ENCODE results near the gene FKBP1A.

FKBP1A gene

DNA sequence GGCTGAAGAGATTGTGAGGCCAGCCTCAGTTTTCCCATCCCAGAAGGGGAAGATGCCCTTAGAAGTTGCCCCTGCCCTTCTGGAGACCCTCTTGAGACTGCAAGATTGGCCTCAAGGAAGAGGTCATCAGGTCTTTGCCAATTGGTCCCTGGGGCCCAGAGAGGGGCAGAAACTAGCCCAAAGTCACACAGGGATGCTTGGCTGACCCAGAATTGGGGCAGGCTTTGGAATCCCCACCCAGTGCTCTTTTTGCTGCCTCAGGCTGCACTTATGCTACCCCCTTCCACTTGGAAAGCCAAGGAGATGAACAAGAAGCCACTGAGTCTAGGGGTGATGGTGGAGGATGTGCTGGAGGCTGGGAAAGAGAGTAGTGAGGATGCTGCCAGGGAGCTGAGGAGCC, 24.9 kb upstream of the FKBP1A start (continued):
- TF ChIP-seq CREB5 (CRISPR knock-in tag; IDR thresholded peaks at IDR 0.05; ENCODE audit: low read depth) (no peak), TCF4 (CRISPR knock-in tag; IDR thresholded peaks at IDR 0.05; ENCODE audit: borderline replicate concordance) (no peak)

DNA sequence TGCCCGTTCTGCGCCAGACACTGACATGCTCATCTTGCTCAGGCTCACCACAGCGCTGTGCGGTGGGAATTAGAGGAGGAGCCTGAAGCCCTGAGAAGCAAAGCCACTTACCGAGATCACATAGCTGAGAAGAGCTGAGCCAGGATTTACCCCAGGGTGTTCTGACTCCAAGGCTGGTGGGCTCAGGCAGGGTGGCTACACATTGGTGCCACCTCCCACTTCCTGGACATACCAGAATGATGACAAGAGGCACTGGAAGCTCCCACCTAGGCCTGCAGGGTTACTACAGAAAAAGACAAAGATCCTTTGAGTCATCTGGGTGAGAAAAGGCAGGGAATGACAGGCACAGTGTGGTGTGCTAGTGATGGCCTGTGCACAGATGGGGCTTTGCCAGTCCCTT, 24.4 kb upstream of the FKBP1A start:
- TF ChIP-seq POU6F1 (CRISPR knock-in tag; IDR thresholded peaks at IDR 0.05; ENCODE audit: borderline replicate concordance, low read depth) (no peak), ZNF8 (CRISPR knock-in tag; IDR thresholded peaks at IDR 0.05) (0 out of 2 replicates have a peak, but pooled peaks have one; percentile 5)
- ATAC-seq = peak; percentile 76

DNA sequence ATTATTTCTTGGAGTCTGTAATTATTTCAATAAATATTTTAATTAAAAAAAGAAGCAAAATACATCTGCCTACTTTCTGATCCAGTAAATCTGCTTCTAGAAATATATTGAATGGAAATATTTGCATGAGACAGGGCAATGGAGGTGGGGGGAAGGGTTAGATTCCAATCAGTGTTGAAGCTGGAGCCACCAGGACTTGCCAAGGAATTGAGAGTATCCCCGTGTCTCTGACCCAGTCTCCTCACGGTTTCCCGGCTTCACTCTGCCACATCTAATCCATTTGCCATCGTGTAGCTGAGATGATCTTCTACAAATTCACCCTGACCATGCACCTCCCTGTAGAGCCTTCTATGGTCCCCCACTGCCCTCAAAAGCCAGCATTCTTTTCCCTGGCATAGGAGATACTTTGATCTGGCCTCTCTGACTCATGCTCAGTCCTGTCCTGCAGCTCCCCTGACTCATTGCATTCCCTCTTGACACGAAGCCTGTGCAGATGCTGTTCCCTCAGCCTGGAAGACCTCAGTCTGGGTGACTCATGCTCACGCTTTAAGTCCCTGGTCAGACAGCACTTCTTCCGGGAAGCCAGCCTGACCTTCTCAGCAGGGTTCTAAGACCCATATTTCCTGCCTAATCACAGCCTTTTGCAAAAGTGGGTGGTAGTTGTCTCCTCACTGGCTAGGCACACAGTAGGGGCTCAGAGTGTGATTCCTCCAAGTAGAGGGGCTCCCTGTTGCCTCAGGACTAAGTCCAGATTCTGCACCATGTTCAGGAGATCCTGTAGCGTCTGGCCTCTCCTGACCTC, 23.0 kb upstream of the FKBP1A start:
- ATAC-seq = peak; percentile 91
- TF ChIP-seq ZNF565 (CRISPR knock-in tag; conservative IDR thresholded peaks at IDR 0.05; ENCODE audit: low read depth) (no peak), ZFP3 (CRISPR knock-in tag; IDR thresholded peaks at IDR 0.05) (peak; percentile 96), BACH2 (CRISPR knock-in tag; IDR thresholded peaks at IDR 0.05; ENCODE audit: borderline replicate concordance) (no peak), ZC3H10 (CRISPR knock-in tag; IDR thresholded peaks at IDR 0.05) (peak; percentile 73; the same call in 1 of the 2 replicates), POU6F1 (CRISPR knock-in tag; IDR thresholded peaks at IDR 0.05; ENCODE audit: borderline replicate concordance, low read depth) (peak; percentile 23; the same call in 1 of the 2 replicates), RARB (CRISPR knock-in tag; IDR thresholded peaks at IDR 0.05) (no peak), ARNTL (CRISPR knock-in tag; IDR thresholded peaks at IDR 0.05; ENCODE audit: borderline replicate concordance, low read depth) (no peak), OSR1 (CRISPR knock-in tag; IDR thresholded peaks at IDR 0.05) (peak; percentile 70; the same call in 1 of the 2 replicates), TOX (CRISPR knock-in tag; IDR thresholded peaks at IDR 0.05; ENCODE audit: borderline replicate concordance) (peak; percentile 90)

DNA sequence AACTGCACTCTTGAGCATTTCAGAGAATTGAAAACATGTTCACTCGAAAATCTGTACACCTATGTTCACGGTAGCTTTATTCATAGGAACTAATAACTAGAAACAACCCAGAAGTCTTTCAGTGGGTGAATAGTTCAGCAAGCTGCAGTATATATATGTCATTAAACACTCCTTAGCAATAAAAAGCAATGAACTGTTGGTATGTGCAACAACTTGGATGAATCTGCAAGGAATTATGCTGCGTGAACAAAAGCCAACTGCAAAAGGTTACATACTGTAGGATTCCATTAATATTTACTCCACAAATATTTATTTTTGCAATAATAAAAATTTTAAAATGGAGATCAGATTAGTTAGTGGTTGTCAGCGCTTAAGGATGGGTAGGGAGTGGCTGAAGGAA, 22.1 kb upstream of the FKBP1A start:
- peak; percentile 6; the same call in 1 of the 3 replicates for ATAC-seq

GRCh38 chr20:1405801-1406200, 12.9 kb upstream of the FKBP1A start:
- no peak for ATAC-seq
- TF ChIP-seq SNAI2 (CRISPR knock-in tag; IDR thresholded peaks at IDR 0.05) (no peak), ESRRG (CRISPR knock-in tag; IDR thresholded peaks at IDR 0.05) (no peak), ZFP30 (CRISPR knock-in tag; IDR thresholded peaks at IDR 0.05) (no peak), ZNF70 (CRISPR knock-in tag; IDR thresholded peaks at IDR 0.05) (no peak), CREB5 (CRISPR knock-in tag; IDR thresholded peaks at IDR 0.05; ENCODE audit: low read depth) (no peak), GLIS3 (CRISPR knock-in tag; IDR thresholded peaks at IDR 0.05) (no peak)
- TF ChIP-seq, protein P1, sequence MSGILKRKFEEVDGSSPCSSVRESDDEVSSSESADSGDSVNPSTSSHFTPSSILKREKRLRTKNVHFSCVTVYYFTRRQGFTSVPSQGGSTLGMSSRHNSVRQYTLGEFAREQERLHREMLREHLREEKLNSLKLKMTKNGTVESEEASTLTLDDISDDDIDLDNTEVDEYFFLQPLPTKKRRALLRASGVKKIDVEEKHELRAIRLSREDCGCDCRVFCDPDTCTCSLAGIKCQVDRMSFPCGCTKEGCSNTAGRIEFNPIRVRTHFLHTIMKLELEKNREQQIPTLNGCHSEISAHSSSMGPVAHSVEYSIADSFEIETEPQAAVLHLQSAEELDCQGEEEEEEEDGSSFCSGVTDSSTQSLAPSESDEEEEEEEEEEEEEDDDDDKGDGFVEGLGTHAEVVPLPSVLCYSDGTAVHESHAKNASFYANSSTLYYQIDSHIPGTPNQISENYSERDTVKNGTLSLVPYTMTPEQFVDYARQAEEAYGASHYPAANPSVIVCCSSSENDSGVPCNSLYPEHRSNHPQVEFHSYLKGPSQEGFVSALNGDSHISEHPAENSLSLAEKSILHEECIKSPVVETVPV (CRISPR knock-in tag; IDR thresholded peaks at IDR 0.05) = no peak
- TF ChIP-seq, protein P2, sequence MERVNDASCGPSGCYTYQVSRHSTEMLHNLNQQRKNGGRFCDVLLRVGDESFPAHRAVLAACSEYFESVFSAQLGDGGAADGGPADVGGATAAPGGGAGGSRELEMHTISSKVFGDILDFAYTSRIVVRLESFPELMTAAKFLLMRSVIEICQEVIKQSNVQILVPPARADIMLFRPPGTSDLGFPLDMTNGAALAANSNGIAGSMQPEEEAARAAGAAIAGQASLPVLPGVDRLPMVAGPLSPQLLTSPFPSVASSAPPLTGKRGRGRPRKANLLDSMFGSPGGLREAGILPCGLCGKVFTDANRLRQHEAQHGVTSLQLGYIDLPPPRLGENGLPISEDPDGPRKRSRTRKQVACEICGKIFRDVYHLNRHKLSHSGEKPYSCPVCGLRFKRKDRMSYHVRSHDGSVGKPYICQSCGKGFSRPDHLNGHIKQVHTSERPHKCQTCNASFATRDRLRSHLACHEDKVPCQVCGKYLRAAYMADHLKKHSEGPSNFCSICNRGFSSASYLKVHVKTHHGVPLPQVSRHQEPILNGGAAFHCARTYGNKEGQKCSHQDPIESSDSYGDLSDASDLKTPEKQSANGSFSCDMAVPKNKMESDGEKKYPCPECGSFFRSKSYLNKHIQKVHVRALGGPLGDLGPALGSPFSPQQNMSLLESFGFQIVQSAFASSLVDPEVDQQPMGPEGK (CRISPR knock-in tag; IDR thresholded peaks at IDR 0.05; ENCODE audit: borderline replicate concordance) = no peak

More for the DNA sequence above, 22.1 kb upstream of the FKBP1A start:
- TF ChIP-seq ZNF565 (CRISPR knock-in tag; conservative IDR thresholded peaks at IDR 0.05; ENCODE audit: low read depth) (no peak), CSDC2 (CRISPR knock-in tag; IDR thresholded peaks at IDR 0.05) (no peak), SNAI2 (CRISPR knock-in tag; IDR thresholded peaks at IDR 0.05) (no peak), RARB (CRISPR knock-in tag; IDR thresholded peaks at IDR 0.05) (no peak), ISL1 (CRISPR knock-in tag; IDR thresholded peaks at IDR 0.05) (no peak), ZFP3 (CRISPR knock-in tag; IDR thresholded peaks at IDR 0.05) (no peak), ZFP30 (CRISPR knock-in tag; IDR thresholded peaks at IDR 0.05) (no peak), ZNF8 (CRISPR knock-in tag; IDR thresholded peaks at IDR 0.05) (no peak), CREB5 (CRISPR knock-in tag; IDR thresholded peaks at IDR 0.05; ENCODE audit: low read depth) (no peak)
